SIG-M5 treated with dmso at 0.1 percent for 504 hours (cell line): Measurements from ENCODE around the gene BDKRB1.
"Not testable (repeated sequence)": the region's sequence is repeated elsewhere in the genome, so short reads cannot be mapped to it uniquely, and the experiment has no call there.

Experiments
- DNase-seq: peaks from one replicate; lab custom pipeline; 2025; ENCODE audit not compliant: unreplicated experiment; lab: John Stamatoyannopoulos, UW

BDKRB1 gene

GRCh38 chr14:96233661-96234060 lies 22.3 kb upstream of the BDKRB1 start:
- DNase-seq, result no peak

- no peak for DNase-seq
Measured at GRCh38 chr14:96235426-96235825, 20.6 kb upstream of the BDKRB1 start.

DNA sequence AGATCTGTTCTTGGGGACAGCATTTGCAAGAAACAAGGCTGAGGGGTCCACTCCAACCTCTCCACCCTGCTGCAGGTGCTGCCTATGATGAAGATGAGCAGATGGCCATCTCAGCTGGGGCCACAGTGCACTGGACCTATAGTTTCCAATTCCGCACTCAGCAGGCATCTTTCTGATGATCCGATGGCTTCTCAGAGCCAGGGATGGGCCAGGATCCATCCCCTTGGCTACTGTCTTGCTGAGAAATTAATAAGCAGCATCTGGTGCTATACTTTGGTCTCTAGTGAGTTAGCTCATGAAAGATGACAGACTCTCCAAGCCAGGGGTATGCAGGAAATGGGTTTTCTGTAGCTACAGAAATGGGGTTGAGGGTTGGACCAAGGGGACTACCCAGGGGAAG lies 18.4 kb upstream of the BDKRB1 start:
- DNase-seq, result no peak

DNA sequence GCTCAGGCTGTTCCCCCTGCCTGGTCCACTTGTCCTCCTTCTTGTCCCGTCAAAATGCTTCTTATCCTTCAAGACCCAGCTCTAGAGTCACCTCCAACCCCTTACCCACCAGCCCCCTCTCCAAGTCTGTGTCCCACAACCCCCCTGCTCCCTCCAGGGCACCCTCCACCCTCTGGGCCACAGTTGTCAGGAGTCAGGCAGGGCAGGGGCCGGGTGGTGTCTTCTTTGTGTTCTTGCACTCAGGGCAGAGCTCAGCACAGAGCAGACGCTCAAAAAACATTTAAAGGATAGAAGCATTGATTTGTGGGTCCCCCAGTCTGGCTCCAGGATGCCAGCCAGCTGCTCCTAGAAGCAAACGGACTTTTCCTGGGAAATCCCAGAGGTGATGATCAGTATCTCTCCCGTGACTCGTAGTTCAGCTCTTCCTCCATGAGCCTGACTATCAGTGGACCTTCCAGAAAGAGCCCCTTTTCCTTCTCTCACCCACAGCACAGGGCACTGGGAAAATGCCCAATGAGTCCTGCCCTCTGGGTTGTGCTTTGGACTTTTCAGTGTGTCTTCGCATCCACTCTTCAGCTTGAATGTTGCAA lies 17.2 kb upstream of the BDKRB1 start:
- DNase-seq, result no peak

DNA sequence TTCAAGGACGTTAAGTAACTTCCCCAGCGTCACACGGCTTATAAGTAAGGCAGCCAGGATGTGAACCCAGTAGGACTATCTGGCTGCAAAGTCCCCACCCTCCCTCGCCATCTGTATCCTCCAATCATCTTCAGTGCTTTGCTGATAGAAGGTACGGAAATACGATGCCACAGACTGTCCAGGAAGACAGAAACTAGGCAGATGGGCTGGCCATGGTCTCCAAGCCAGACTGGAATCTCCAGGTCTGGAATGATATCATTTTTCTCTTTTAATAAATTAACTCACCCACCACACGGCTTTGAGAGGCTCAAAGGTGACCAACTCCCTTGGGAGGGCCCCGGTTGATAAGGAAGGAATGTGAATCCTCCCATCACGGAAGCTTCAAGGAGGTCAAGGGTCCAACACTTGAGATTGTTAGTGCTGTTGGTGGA lies 16.3 kb upstream of the BDKRB1 start:
- DNase-seq, result no peak

DNA sequence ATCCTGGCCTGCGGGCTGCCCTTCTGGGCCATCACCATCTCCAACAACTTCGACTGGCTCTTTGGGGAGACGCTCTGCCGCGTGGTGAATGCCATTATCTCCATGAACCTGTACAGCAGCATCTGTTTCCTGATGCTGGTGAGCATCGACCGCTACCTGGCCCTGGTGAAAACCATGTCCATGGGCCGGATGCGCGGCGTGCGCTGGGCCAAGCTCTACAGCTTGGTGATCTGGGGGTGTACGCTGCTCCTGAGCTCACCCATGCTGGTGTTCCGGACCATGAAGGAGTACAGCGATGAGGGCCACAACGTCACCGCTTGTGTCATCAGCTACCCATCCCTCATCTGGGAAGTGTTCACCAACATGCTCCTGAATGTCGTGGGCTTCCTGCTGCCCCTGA lies 15.4 kb upstream of the BDKRB1 start:
- DNase-seq, result no peak

DNA sequence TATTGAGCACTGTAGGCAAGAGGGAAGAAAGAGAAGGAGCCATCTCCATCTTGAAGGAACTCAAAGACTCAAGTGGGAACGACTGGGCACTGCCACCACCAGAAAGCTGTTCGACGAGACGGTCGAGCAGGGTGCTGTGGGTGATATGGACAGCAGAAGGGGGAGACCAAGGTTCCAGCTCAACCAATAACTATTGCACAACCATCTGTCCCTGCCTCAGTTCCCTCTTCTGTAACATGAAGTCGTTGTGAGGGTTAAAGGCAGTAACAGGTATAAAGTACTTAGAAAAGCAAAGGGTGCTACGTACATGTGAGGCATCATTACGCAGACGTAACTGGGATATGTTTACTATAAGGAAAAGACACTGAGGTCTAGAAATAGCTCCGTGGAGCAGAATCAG lies 13.9 kb upstream of the BDKRB1 start:
- DNase-seq, result no peak

DNA sequence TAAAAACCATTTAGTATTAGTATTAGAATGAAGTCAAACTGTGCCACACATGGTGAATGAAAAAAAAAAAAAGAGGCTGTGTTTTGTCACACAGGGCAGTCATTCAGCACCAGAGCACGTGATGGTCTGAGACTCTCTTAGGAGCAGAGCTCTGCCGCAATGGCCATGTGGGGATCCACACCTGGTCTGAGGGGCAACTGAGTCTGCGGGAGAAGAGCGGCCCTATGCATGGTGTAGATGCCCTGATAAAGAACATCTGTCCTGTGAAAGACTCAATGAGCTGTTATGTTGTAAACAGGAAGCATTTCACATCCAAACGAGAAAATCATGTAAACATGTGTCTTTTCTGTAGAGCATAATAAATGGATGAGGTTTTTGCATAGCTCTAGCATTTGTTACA lies 12.2 kb upstream of the BDKRB1 start:
- DNase-seq, result no peak

DNA sequence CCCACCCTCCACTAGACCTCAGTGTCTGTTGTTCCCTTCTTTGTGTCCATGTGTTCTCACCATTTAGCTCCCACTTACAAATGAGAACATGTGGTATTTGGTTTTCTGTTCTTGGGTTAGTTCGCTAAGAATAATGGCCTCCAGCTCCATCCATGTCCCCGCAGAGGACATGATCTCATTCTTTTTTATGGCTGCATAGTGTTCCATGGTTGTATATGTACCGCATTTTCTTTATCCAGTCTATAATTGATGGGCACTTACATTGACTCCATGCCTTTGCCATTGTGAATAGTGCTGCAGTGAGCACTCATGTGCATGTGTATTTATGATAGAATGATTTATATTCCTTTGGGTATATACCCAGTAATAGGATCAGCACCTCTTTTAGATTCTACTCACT lies 10.9 kb upstream of the BDKRB1 start:
- not testable (repeated sequence) for DNase-seq

DNA sequence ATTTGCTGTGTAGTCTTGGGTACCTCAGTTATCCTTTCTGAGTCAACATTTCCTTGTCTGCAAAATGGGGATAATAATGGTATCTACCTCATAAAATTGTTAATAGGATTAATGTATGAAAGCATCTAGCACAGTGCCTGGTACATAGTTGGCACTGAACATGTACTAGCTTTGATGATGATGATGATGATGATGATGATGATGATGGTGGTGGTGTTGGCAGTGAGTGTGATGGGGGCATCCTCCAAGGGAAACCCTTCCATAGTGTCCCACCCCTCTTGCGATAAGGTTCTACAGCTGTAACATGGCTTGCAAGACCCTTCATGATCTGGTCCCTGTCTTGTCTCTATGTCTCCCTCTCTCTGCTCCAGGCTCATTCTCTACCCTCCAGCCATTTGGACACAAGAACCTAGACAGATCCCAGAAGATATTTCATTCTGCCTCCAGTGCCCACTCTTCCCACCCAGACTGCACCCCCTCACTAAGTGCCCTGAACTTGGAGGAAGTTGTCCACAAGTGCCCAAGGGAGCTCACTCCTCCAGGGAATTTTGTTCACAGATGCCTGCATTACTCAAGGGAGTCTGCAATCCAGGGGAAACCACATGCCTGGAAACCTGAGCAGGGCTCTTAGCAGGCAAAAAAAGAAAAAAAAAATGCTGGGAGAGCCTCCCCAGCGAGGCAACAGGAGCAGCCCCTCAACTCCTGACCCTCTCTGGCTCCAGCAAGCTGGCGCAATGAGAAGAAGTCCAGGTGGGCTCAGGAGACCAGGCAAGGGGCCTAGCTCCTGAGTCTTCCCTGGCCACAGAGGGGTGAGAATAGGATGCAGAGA lies 10.1 kb upstream of the BDKRB1 start:
- DNase-seq, result no peak

DNA sequence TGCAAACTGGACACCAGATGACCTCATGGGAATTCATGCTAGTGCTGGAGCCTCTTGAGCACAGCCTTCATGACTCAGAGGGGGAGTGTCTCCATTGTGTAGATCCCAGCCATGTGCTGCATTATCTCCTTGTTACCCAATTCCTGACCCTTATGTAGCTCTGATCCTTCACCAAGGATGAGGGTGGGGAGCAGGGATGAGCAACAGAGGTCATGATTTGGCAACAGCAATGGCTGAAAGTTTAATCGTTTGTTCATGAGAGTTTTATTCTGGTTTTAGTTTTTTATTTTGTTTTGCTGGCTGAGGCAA lies 9.5 kb upstream of the BDKRB1 start:
- DNase-seq, result peak; percentile 10

- no peak for DNase-seq
Measured at GRCh38 chr14:96247031-96247430, 9.0 kb upstream of the BDKRB1 start.

DNA sequence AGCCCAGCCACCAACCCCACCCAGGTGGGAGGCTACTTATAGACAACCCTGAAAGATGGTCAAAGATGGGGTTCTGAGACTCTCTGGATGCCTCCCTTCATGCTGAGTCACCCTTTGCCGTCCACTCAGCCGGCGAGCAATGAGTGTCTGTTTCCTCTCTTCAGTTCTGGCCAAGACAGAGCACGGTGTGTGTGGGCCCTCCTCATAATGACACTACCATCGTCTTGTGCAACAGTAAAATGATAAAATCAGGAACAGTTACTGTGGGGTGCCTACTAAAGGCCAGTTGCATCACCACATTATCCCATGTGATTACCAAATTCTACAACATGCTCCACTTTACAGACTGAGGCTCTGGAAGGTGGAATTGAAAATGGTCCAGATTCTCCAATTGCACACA lies 7.0 kb upstream of the BDKRB1 start:
- DNase-seq, result peak; percentile 92

- no peak for DNase-seq
Measured at GRCh38 chr14:96250485-96250884, 5.5 kb upstream of the BDKRB1 start.

DNA sequence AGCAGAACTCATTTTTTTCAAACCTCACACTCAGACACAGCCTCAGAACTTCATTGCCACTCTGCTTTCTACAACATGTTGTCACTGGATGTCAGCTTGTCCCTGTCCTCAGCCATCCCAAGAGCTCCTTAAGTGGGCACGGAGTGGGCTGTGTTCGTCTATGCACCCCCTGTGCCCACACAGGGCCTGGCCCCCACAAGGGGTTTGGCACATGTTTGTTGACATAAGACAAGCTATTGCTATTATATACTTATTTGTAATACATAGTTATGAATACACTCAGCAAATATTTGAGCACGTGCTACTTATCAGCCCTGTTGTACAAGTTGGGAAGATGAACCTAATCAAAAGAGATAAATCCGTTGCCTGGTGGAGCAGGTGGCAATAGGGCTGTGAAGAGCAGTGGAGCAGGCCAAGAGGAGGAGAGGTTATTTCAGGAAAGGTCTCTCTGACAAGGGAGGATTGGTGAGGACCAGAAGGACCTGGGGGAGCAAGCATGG lies 4.3 kb upstream of the BDKRB1 start:
- DNase-seq, result no peak

GRCh38 chr14:96252323-96252998 lies 3.5 kb upstream of the BDKRB1 start:
- no peak for DNase-seq

GRCh38 chr14:96252999-96253539 lies 2.9 kb upstream of the BDKRB1 start:
- DNase-seq, result no peak

DNA sequence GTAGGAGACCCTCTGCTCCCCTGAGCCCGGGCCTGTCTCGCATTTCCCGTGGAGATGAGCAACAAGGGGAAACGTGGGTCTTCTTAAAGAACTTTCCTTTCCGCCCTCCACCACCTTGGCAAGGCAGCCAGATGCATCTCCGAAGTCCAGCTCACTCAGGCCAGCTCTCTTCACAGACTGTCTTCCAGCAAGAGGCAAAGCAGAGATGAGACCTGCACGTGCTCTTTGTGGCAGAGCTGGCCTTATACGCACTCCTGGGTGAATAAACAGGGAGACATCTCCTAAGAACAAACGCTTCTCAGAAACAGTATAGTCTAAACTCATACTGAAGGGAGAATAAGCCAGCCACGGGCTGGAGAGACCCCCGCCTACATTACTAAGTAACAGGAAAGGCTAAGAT lies 1.3 kb upstream of the BDKRB1 start:
- DNase-seq, result no peak

DNA sequence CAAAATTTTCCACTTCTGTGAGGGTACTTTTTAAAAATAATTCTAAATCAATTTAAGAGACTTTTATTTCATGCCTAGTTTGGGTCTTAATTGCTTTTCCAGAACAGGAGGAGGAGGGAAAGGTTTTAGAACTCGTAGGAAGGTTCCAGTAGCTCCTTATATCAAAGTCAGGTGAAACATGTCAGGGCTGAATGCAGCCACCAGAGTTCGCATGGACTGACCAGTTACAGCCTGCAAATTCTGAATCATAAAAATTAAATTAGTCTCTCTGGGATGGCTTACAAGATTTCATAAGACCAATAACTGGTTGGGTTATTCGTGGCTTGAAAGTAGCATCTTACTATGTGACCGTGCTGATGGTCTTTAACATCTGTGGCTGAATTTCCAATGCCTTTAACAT lies 397 bp downstream of the BDKRB1 start:
- no peak for DNase-seq

DNA sequence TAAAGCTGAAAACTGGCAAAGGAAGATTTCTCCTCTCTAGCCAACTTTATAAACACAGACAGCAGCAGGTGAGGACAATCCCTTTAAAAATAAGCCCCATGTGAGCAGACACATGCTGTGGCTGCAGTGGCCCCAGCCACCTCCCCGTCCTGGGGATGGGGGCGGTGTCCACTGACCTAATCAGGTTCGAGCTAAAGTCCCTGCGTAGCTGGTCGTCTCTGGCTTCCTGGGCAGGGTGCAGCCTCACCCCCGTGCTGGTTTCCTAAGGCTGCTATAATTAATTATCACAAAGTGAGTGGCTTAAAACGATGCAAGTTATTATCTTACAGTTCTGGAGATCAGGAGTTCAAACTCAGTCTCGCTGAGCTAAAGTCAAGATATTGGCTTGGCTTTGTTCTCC lies 1.0 kb downstream of the BDKRB1 start:
- DNase-seq, result no peak

DNA sequence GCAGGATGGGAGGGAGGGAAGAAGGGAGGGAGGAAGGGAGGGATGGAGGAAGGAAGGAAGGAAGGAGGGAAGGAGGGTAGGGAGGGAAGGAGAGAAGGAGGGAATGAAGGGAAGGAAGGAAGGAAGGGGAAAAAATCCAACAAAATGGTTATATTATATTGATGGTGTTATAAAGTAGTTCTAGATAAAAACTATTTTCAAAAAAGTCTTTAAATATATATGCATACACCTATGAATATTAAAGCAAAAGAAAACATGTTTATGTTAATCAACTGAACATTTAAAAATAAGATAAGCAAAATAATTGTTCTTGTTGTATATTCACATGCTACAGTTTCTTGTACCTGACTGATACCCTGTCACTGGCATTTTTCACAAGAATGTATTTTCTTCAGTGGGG lies 1.9 kb downstream of the BDKRB1 start:
- DNase-seq, result no peak

GRCh38 chr14:96260341-96260821 lies 4.4 kb downstream of the BDKRB1 start:
- peak; percentile 8 for DNase-seq
